A549 (cell line): ENCODE data around the gene TNFSF8. TPM values are rescaled to one million over a fixed set of nuclear protein-coding genes. Genes with fewer than 3 reads are reported as not detected.

Experiments
- ATAC-seq, 2 experiments: fragments of 200-7000 bp in 1 of 2; fragments of >200 bp in 1 of 2; cut with Nextera tagmentation in 1 of 2; cut with Tn5 transposase in 1 of 2; 3 replicates each; pipeline versions ENCODE4 v1.8.0 to v1.9.1; 2018 to 2020; ENCODE audit warnings: mild to moderate bottlenecking in 1 of 2, moderate library complexity in 1 of 2
- CTCF ChIA-PET: fragments of 300-600 bp; sonication (Branson Sonifier 250); formaldehyde crosslinking; extraction: SDS; loops from one replicate; lab custom pipeline; 2021; ENCODE audit warnings: antibody characterized with exemption, inconsistent platforms; lab: Yijun Ruan, JAX
- POLR2A ChIA-PET: fragments of 350-600 bp; formaldehyde crosslinking; extraction: SDS; loops from one replicate; lab custom pipeline; 2021; ENCODE audit warnings: antibody characterized with exemption, inconsistent platforms; lab: Yijun Ruan, JAX
- DNase-seq, 2 experiments: peaks; one replicate each; pipeline versions ENCODE4 v3.0.0 to v3.0.0-alpha.2; 2011 to 2016; ENCODE audit warnings: low read depth in 1 of 2, low spot score in 1 of 2
- FAIRE-seq: peaks from 2 replicates; lab custom pipeline; 2011; peaks lifted over from hg19 to GRCh38; lab: Jason Lieb, UNC
- H3K27ac ChIP-seq, 2 experiments: fragments of >200 bp; sonication (Bioruptor Twin); formaldehyde crosslinking; 3 replicates each; pipeline ENCODE4 v1.5.1; 2016 to 2017
- H3K4me1 ChIP-seq: fragments of >200 bp; sonication (Bioruptor Twin); formaldehyde crosslinking; 3 replicates; pipeline ENCODE4 v1.6.1; 2016
- H3K4me2 ChIP-seq: fragments of >200 bp; sonication (Bioruptor Twin); formaldehyde crosslinking; 3 replicates; pipeline ENCODE4 v1.6.1; 2016
- H3K4me3 ChIP-seq: fragments of >200 bp; sonication (Bioruptor Twin); formaldehyde crosslinking; 3 replicates; pipeline ENCODE4 v1.5.1; 2016
- H3K9me3 ChIP-seq: fragments of >200 bp; sonication (Bioruptor Twin); formaldehyde crosslinking; 3 replicates; pipeline ENCODE4 v1.6.1; 2016
- BCL3 ChIP-seq: fragments of >200 bp; sonication (Bioruptor Twin); formaldehyde crosslinking; IDR thresholded peaks from 3 replicates; pipeline ENCODE4 v1.6.1; 2016
- CBX2 ChIP-seq: fragments of 200-600 bp; sonication (generic); IDR thresholded peaks from 2 replicates; pipeline ENCODE4 v1.6.1; 2016; ENCODE audit warnings: low read depth, mild to moderate bottlenecking, borderline replicate concordance
- CHD2 ChIP-seq: fragments of 150-350 bp; IDR thresholded peaks from 2 replicates; pipeline ENCODE4 v1.6.1; 2014; ENCODE audit warnings: low read length; ENCODE audit not compliant: partially characterized antibody
- CTCF ChIP-seq: fragments of >200 bp; sonication (Bioruptor Twin); formaldehyde crosslinking; IDR thresholded peaks from 3 replicates; pipeline ENCODE4 v1.5.1; 2016
- FOXS1 ChIP-seq: fragments of 250-450 bp; sonication (Bioruptor Pico); IDR thresholded peaks from 2 replicates; pipeline ENCODE4 v1.5.0; 2020; ENCODE audit warnings: mild to moderate bottlenecking, moderate library complexity
- GATA3 ChIP-seq: IDR thresholded peaks from 2 replicates; pipeline ENCODE4 v1.6.1; 2012; ENCODE audit warnings: borderline replicate concordance
- HOXA7 ChIP-seq: fragments of 250-450 bp; sonication (Bioruptor Pico); IDR thresholded peaks from 2 replicates; pipeline ENCODE4 v1.5.0; 2020; ENCODE audit warnings: mild to moderate bottlenecking, moderate library complexity
- HOXB5 ChIP-seq: fragments of 250-450 bp; sonication (Bioruptor Pico); IDR thresholded peaks from 2 replicates; pipeline ENCODE4 v1.5.0; 2020; ENCODE audit warnings: mild to moderate bottlenecking, moderate library complexity
- JUN ChIP-seq, 2 experiments: fragments of >200 bp; sonication (Bioruptor Twin); formaldehyde crosslinking; IDR thresholded peaks; 2 replicates in 1 of 2; 3 replicates in 1 of 2; pipeline ENCODE4 v1.6.1; 2016 to 2017
- KDM1A ChIP-seq: fragments of 200-600 bp; sonication (generic); IDR thresholded peaks from 2 replicates; pipeline ENCODE4 v1.6.1; 2016; ENCODE audit warnings: low read depth, mild to moderate bottlenecking
- MAX ChIP-seq: IDR thresholded peaks from 2 replicates; pipeline ENCODE4 v1.6.1; 2012
- NPAS2 ChIP-seq: fragments of 250-450 bp; sonication (Bioruptor Pico); IDR thresholded peaks from 2 replicates; pipeline ENCODE4 v1.8.0; 2022; ENCODE audit warnings: mild to moderate bottlenecking, moderate library complexity, borderline replicate concordance
- PHF8 ChIP-seq: fragments of 200-600 bp; sonication (generic); IDR thresholded peaks from 2 replicates; pipeline ENCODE4 v1.6.1; 2016; ENCODE audit warnings: low read depth, mild to moderate bottlenecking, antibody characterized with exemption, moderate library complexity, borderline replicate concordance
- RCOR1 ChIP-seq: fragments of 150-350 bp; IDR thresholded peaks from 2 replicates; pipeline ENCODE4 v1.6.1; 2014; ENCODE audit warnings: antibody characterized with exemption, low read length, low read depth
- REST ChIP-seq: fragments of 200-600 bp; sonication (generic); IDR thresholded peaks from 2 replicates; pipeline ENCODE4 v1.6.1; 2016; ENCODE audit warnings: antibody characterized with exemption, mild to moderate bottlenecking, moderate library complexity
- RFX5 ChIP-seq: fragments of 450-650 bp; IDR thresholded peaks from 2 replicates; pipeline ENCODE4 v1.7.1; 2014; ENCODE audit warnings: antibody characterized with exemption, mild to moderate bottlenecking, moderate library complexity
- SMC3 ChIP-seq: fragments of >200 bp; sonication (Bioruptor Twin); formaldehyde crosslinking; IDR thresholded peaks from 3 replicates; pipeline ENCODE4 v1.6.1; 2018; ENCODE audit warnings: inconsistent platforms
- TFCP2L1 ChIP-seq: fragments of 250-450 bp; sonication (Bioruptor Pico); IDR thresholded peaks from 2 replicates; pipeline ENCODE4 v1.5.0; 2021; ENCODE audit warnings: mild to moderate bottlenecking
- TP53 ChIP-seq: fragments of 250-450 bp; sonication (Bioruptor Pico); IDR thresholded peaks from 2 replicates; pipeline ENCODE4 v1.5.0; 2021; ENCODE audit warnings: mild to moderate bottlenecking, moderate library complexity
- ZSCAN20 ChIP-seq: fragments of 250-450 bp; sonication (Bioruptor Pico); IDR thresholded peaks from 2 replicates; pipeline ENCODE4 v1.8.0; 2022; ENCODE audit warnings: mild to moderate bottlenecking, moderate library complexity
- WGBS: methylation state at CpG from one replicate; pipeline ENCODE4 v1.1.6; 2017; ENCODE audit errors: missing lambda C conversion rate; 5-methylcytosine and 5-hydroxymethylcytosine counted together
- polyA plus RNA-seq, 4 experiments: library from polyadenylated mRNA; depleted of rRNA in 3 of 4; stranded (reverse); fragments of >200 nt; fragmentation: RNase III in 1 of 4; extraction: RNeasy Plus Mini Kit Qiagen cat#74134 plus additional on column Dnase treatment in 1 of 4; gene quantifications; 2 replicates in 3 of 4; 3 replicates in 1 of 4; pipeline ENCODE4 v1.2.3, GENCODE V29; 2011 to 2017
- TF ChIP-seq, protein P1 (sequence below): fragments of >200 bp; sonication (Bioruptor Twin); formaldehyde crosslinking; IDR thresholded peaks from 2 replicates; pipeline ENCODE4 v1.6.1; 2016
- TF ChIP-seq, protein P2 (sequence below): IDR thresholded peaks from 2 replicates; pipeline ENCODE4 v1.6.1; 2012

TNFSF8 gene
- polyA plus RNA-seq, 2 of the 4 experiments (the other 2 are of a cell fraction): not detected

GRCh38 chr9:114855488-114855887 is 74.9 kb downstream of the TNFSF8 start:
- ChIA-PET POLR2A (no interaction called here), CTCF (interaction anchor here (0.9 to 1.6 kb wide), 4 partner anchors 12 to 421 kb away, joined by 3 to 4 read pairs (median 3); no protein-coding TSS in a partner anchor)
- FAIRE-seq (no peak), ATAC-seq (no peak), DNase-seq (no peak)
- Histone ChIP-seq H3K4me2 (no peak overlapping the region), H3K4me1 (peaks cover 4% of the 10 kb centered on the region; the same call in 1 of the 3 replicates), H3K27ac (no peak overlapping the region), H3K4me3 (no peak overlapping the region)
- 24% methylated on average over 2 of the region's 2 CpGs for WGBS
- TF ChIP-seq BCL3 (no peak), CTCF (no peak), NPAS2 (CRISPR knock-in tag) (no peak), SMC3 (no peak), PHF8 (no peak), KDM1A (no peak), GATA3 (no peak), TFCP2L1 (CRISPR knock-in tag) (no peak), CBX2 (no peak), HOXA7 (CRISPR knock-in tag) (no peak), RFX5 (no peak), REST (no peak)
- TF ChIP-seq, protein P1, sequence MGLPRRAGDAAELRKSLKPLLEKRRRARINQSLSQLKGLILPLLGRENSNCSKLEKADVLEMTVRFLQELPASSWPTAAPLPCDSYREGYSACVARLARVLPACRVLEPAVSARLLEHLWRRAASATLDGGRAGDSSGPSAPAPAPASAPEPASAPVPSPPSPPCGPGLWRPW: no peak
- TF ChIP-seq, protein P2, sequence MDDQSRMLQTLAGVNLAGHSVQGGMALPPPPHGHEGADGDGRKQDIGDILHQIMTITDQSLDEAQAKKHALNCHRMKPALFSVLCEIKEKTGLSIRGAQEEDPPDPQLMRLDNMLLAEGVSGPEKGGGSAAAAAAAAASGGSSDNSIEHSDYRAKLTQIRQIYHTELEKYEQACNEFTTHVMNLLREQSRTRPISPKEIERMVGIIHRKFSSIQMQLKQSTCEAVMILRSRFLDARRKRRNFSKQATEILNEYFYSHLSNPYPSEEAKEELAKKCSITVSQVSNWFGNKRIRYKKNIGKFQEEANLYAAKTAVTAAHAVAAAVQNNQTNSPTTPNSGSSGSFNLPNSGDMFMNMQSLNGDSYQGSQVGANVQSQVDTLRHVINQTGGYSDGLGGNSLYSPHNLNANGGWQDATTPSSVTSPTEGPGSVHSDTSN: no peak
- TF ChIP-seq, all 56 proteins: peak for 0
- no peaks in the 10 kb centered on the region for H3K9me3 ChIP-seq

GRCh38 chr9:114854736-114855355 is 75.5 kb downstream of the TNFSF8 start:
- Histone ChIP-seq H3K4me2 (no peak overlapping the region), H3K4me3 (no peak overlapping the region), H3K4me1 (peaks cover 8% of the 10 kb centered on the region; the same call in 1 of the 3 replicates), H3K9me3 (no peaks in the 10 kb centered on the region)
- 78% methylated on average over 7 of the region's 7 CpGs for WGBS
- CTCF ChIA-PET: interaction anchor here (0.6 to 1.6 kb wide), 3 partner anchors 30 to 514 kb away, joined by 3 to 4 read pairs (median 3); no protein-coding TSS in a partner anchor
- FAIRE-seq: no peak
- no peak for TF ChIP-seq CTCF
- no peak for TF ChIP-seq KDM1A
- no peak for TF ChIP-seq RCOR1
- TF ChIP-seq ZSCAN20 (CRISPR knock-in tag): no peak
- TF ChIP-seq SMC3: no peak
- TF ChIP-seq CHD2: no peak
- TF ChIP-seq FOXS1 (CRISPR knock-in tag): no peak
- no peak for TF ChIP-seq MAX
- no peak for TF ChIP-seq TP53 (CRISPR knock-in tag)
- TF ChIP-seq, protein P2: no peak
- TF ChIP-seq HOXB5 (CRISPR knock-in tag): no peak
- no peak for TF ChIP-seq JUN (IDR thresholded peaks at IDR 0.05)
- TF ChIP-seq, protein P1: no peak
- TF ChIP-seq, all 56 proteins: peak for 0
- no peak overlapping the region for H3K27ac ChIP-seq
- ATAC-seq (no peak), DNase-seq (no peak)
- POLR2A ChIA-PET: no interaction called here
